NK-92 (cell line): ENCODE results near the gene SLC7A8.

Experiments used
- DNase-seq: peaks from one replicate; lab custom pipeline; 2025; ENCODE audit not compliant: unreplicated experiment; lab: John Stamatoyannopoulos, UW

SLC7A8 gene

GRCh38 chr14:23183158-23183470, 346 bp downstream of the SLC7A8 start:
- no peak for DNase-seq

- DNase-seq, result no peak
Observed at GRCh38 chr14:23182372-23183157, 895 bp downstream of the SLC7A8 start.

- no peak for DNase-seq
Observed at GRCh38 chr14:23181946-23182345, 1.5 kb downstream of the SLC7A8 start.

GRCh38 chr14:23181453-23181852, 2.0 kb downstream of the SLC7A8 start:
- DNase-seq, result no peak

GRCh38 chr14:23177181-23177580, 6.3 kb downstream of the SLC7A8 start:
- no peak for DNase-seq

GRCh38 chr14:23175823-23176222, 7.6 kb downstream of the SLC7A8 start:
- no peak for DNase-seq

- no peak for DNase-seq
Observed at GRCh38 chr14:23174296-23175184, 8.9 kb downstream of the SLC7A8 start.

GRCh38 chr14:23173796-23174195, 9.7 kb downstream of the SLC7A8 start:
- DNase-seq, result no peak

- no peak for DNase-seq
Observed at GRCh38 chr14:23173031-23173430, 10.4 kb downstream of the SLC7A8 start.

- DNase-seq, result no peak
Observed at GRCh38 chr14:23172574-23172973, 10.9 kb downstream of the SLC7A8 start.

- DNase-seq, result no peak
Observed at GRCh38 chr14:23172096-23172495, 11.4 kb downstream of the SLC7A8 start.

- no peak for DNase-seq
Observed at GRCh38 chr14:23171222-23171975, 12.1 kb downstream of the SLC7A8 start.

- DNase-seq, result no peak
Observed at GRCh38 chr14:23169622-23170021, 13.8 kb downstream of the SLC7A8 start.

GRCh38 chr14:23168246-23168645, 15.2 kb downstream of the SLC7A8 start:
- DNase-seq, result no peak

- DNase-seq, result no peak
Observed at GRCh38 chr14:23167116-23167847, 16.2 kb downstream of the SLC7A8 start.

GRCh38 chr14:23164949-23165348, 18.5 kb downstream of the SLC7A8 start:
- DNase-seq, result no peak

GRCh38 chr14:23164250-23164649, 19.2 kb downstream of the SLC7A8 start:
- no peak for DNase-seq

- DNase-seq, result no peak
Observed at GRCh38 chr14:23163830-23164229, 19.6 kb downstream of the SLC7A8 start.

GRCh38 chr14:23162800-23163199, 20.7 kb downstream of the SLC7A8 start:
- DNase-seq, result no peak

GRCh38 chr14:23162005-23162404, 21.5 kb downstream of the SLC7A8 start:
- DNase-seq, result no peak
